KMS-11 (cell line): ENCODE measurements around the gene SLC8B1.

ENCODE experiments used
- H2AFZ ChIP-seq: fragments of 200-600 bp; sonication (generic); 2 replicates; pipeline ENCODE4 v1.6.1; 2016; ENCODE audit warnings: antibody characterized with exemption, mixed run types, low read depth
- H3K27ac ChIP-seq: fragments of 200-600 bp; sonication (generic); 2 replicates; pipeline ENCODE4 v1.6.1; 2016; ENCODE audit warnings: mild to moderate bottlenecking, mixed run types
- H3K27me3 ChIP-seq: fragments of 200-600 bp; sonication (generic); 2 replicates; pipeline ENCODE4 v1.6.1; 2017; ENCODE audit warnings: mild to moderate bottlenecking, low read depth, mixed run types, moderate library complexity; ENCODE audit not compliant: insufficient read depth
- H3K36me3 ChIP-seq: fragments of 200-600 bp; sonication (generic); 2 replicates; pipeline ENCODE4 v1.6.1; 2017; ENCODE audit warnings: mild to moderate bottlenecking, mixed run types; ENCODE audit not compliant: insufficient read depth
- H3K4me1 ChIP-seq: fragments of 200-600 bp; sonication (generic); 2 replicates; pipeline ENCODE4 v1.6.1; 2016; ENCODE audit warnings: mild to moderate bottlenecking, low read depth, mixed run types; ENCODE audit not compliant: poor library complexity, severe bottlenecking
- H3K4me2 ChIP-seq: fragments of 200-600 bp; sonication (generic); 2 replicates; pipeline ENCODE4 v1.7.0; 2016; ENCODE audit warnings: mild to moderate bottlenecking, mixed run types
- H3K4me3 ChIP-seq: fragments of 200-600 bp; sonication (generic); IDR thresholded peaks from 2 replicates; pipeline ENCODE4 v1.6.1; 2017; ENCODE audit warnings: low read depth, low read length, mixed read lengths; ENCODE audit not compliant: insufficient read depth
- H3K79me2 ChIP-seq: fragments of 200-600 bp; sonication (generic); 2 replicates; pipeline ENCODE4 v1.6.1; 2016; ENCODE audit warnings: low read depth, mixed run types; ENCODE audit not compliant: insufficient read depth
- H3K9ac ChIP-seq: fragments of 200-600 bp; sonication (generic); 2 replicates; pipeline ENCODE4 v1.6.1; 2016; ENCODE audit warnings: mild to moderate bottlenecking, mixed run types
- H4K20me1 ChIP-seq: fragments of 200-600 bp; sonication (generic); 2 replicates; pipeline ENCODE4 v1.6.1; 2016; ENCODE audit warnings: mild to moderate bottlenecking, mixed run types; ENCODE audit not compliant: insufficient read depth
- CTCF ChIP-seq: fragments of 200-600 bp; sonication (generic); conservative IDR thresholded peaks from 2 replicates; pipeline ENCODE4 v1.6.1; 2017; ENCODE audit warnings: low read depth, mild to moderate bottlenecking, antibody characterized with exemption, low read length, moderate library complexity, mixed read lengths

The SLC8B1 gene

GRCh38 chr12:113276946-113277500, 57.9 kb downstream of the SLC8B1 start:
- Histone ChIP-seq H4K20me1 (no peaks in the 10 kb centered on the region), H3K9ac (no peak overlapping the region), H3K79me2 (no peaks in the 10 kb centered on the region), H3K4me2 (no peak overlapping the region), H3K4me3 (no peak overlapping the region), H3K4me1 (no peaks in the 10 kb centered on the region), H3K27me3 (no peaks in the 10 kb centered on the region), H2AFZ (no peak overlapping the region), H3K36me3 (no peaks in the 10 kb centered on the region), H3K27ac (no peak overlapping the region)
- no peak for TF ChIP-seq CTCF

- Histone ChIP-seq H3K27ac (no peak overlapping the region), H3K4me3 (no peak overlapping the region), H3K4me1 (no peaks in the 10 kb centered on the region), H3K9ac (no peak overlapping the region), H2AFZ (no peak overlapping the region), H3K27me3 (no peaks in the 10 kb centered on the region), H3K36me3 (no peaks in the 10 kb centered on the region), H4K20me1 (no peaks in the 10 kb centered on the region), H3K4me2 (no peak overlapping the region), H3K79me2 (no peaks in the 10 kb centered on the region)
- no peak for TF ChIP-seq CTCF
Observed at GRCh38 chr12:113276306-113276705, 58.6 kb downstream of the SLC8B1 start.

- no peak overlapping the region for H3K9ac ChIP-seq
- no peak overlapping the region for H2AFZ ChIP-seq
- TF ChIP-seq CTCF: no peak
- no peaks in the 10 kb centered on the region for H3K4me1 ChIP-seq
- no peaks in the 10 kb centered on the region for H3K79me2 ChIP-seq
- no peaks in the 10 kb centered on the region for H3K27me3 ChIP-seq
- H4K20me1 ChIP-seq: no peaks in the 10 kb centered on the region
- no peak overlapping the region for H3K4me3 ChIP-seq
- H3K36me3 ChIP-seq: no peaks in the 10 kb centered on the region
- no peak overlapping the region for H3K4me2 ChIP-seq
- no peak overlapping the region for H3K27ac ChIP-seq
Observed at GRCh38 chr12:113274848-113275247, 60.1 kb downstream of the SLC8B1 start.

GRCh38 chr12:113273053-113273725, 61.7 kb downstream of the SLC8B1 start:
- Histone ChIP-seq H2AFZ (no peak overlapping the region), H3K27me3 (no peaks in the 10 kb centered on the region), H3K27ac (no peak overlapping the region), H3K4me3 (no peak overlapping the region), H3K79me2 (no peaks in the 10 kb centered on the region), H3K9ac (no peak overlapping the region), H4K20me1 (no peaks in the 10 kb centered on the region), H3K4me2 (no peak overlapping the region), H3K36me3 (no peaks in the 10 kb centered on the region), H3K4me1 (no peaks in the 10 kb centered on the region)
- TF ChIP-seq CTCF: no peak
